CD4-positive, alpha-beta memory T cell (primary cell): ENCODE measurements around the gene ZP2. TPM values are rescaled to one million over a fixed set of nuclear protein-coding genes. Genes with fewer than 3 reads are reported as not detected.

Experiments used
- CTCF ChIA-PET: fragments of 350-600 bp; sonication (Branson Sonifier 250); formaldehyde crosslinking; loops from one replicate; lab custom pipeline; 2021; ENCODE audit warnings: inconsistent platforms; ENCODE audit not compliant: partially characterized antibody; lab: Charles Lee
- POLR2A ChIA-PET: fragments of 350-600 bp; sonication (Branson Sonifier 250); formaldehyde crosslinking; loops from one replicate; lab custom pipeline; 2021; ENCODE audit not compliant: partially characterized antibody; lab: Charles Lee
- DNase-seq, 5 donors: peaks; one replicate each; pipeline versions ENCODE4 v3.0.0 to v3.0.0-alpha.2; 2020 to 2022; ENCODE audit warnings: mixed read lengths in 1 of 5
- H3K27ac ChIP-seq: one replicate; pipeline ENCODE4 v1.7.0; 2013; ENCODE audit warnings: low read depth, low read length
- H3K27me3 ChIP-seq: 2 replicates; pipeline ENCODE4 v1.7.0; 2013; ENCODE audit warnings: mild to moderate bottlenecking, low read length, moderate library complexity; ENCODE audit not compliant: insufficient read depth
- H3K36me3 ChIP-seq: 2 replicates; pipeline ENCODE4 v1.7.0; 2013; ENCODE audit warnings: mild to moderate bottlenecking, low read length, moderate library complexity; ENCODE audit not compliant: insufficient read depth
- H3K4me1 ChIP-seq: 2 replicates; pipeline ENCODE4 v1.7.0; 2013; ENCODE audit warnings: mild to moderate bottlenecking, low read length, moderate library complexity; ENCODE audit not compliant: insufficient read depth
- H3K4me3 ChIP-seq, 2 donors: one replicate each; pipeline ENCODE4 v1.7.0; 2013; ENCODE audit warnings: low read length in 2 of 2, mild to moderate bottlenecking in 1 of 2
- H3K9me3 ChIP-seq, 2 donors: one replicate each; pipeline ENCODE4 v1.7.0; 2013; ENCODE audit warnings: low read length in 2 of 2, control low read depth in 1 of 2; ENCODE audit not compliant: control insufficient read depth in 1 of 2
- H3K27ac Mint-ChIP-seq, 7 donors: one replicate each; pipeline ENCODE4 v1.8.0; 2020 to 2021; ENCODE audit warnings: mixed read lengths in 7 of 7, mild to moderate bottlenecking in 6 of 7, inconsistent platforms in 3 of 7, moderate library complexity in 3 of 7
- H3K27me3 Mint-ChIP-seq, 2 donors: one replicate each; pipeline ENCODE4 v1.8.0; 2020 to 2021; ENCODE audit warnings: mixed read lengths in 2 of 2
- H3K36me3 Mint-ChIP-seq, 2 donors: one replicate each; pipeline ENCODE4 v1.8.0; 2020 to 2021; ENCODE audit warnings: mixed read lengths in 2 of 2, inconsistent platforms in 1 of 2, mild to moderate bottlenecking in 1 of 2
- H3K4me1 Mint-ChIP-seq, 4 donors: one replicate each; pipeline ENCODE4 v1.8.0; 2020 to 2021; ENCODE audit warnings: mixed read lengths in 4 of 4, mild to moderate bottlenecking in 1 of 4
- H3K4me3 Mint-ChIP-seq, 8 donors: one replicate each; pipeline ENCODE4 v1.8.0; 2020 to 2021; ENCODE audit warnings: mixed read lengths in 8 of 8, mild to moderate bottlenecking in 7 of 8, moderate library complexity in 6 of 8, inconsistent platforms in 3 of 8
- H3K9me3 Mint-ChIP-seq, 8 donors: one replicate each; pipeline ENCODE4 v1.8.0; 2020 to 2021; ENCODE audit warnings: mixed read lengths in 8 of 8, mild to moderate bottlenecking in 5 of 8, inconsistent platforms in 3 of 8, moderate library complexity in 1 of 8
- intact Hi-C: fragments of 100-400 bp; cut with micrococcal nuclease; formaldehyde crosslinking; loops from one replicate; pipeline ENCODE4 v1.15.1; 2023
- polyA plus RNA-seq, 2 donors: library from polyadenylated mRNA; unstranded; fragments of 300-500 nt; fragmentation: Illumina TruSeq; gene quantifications; one replicate each; pipeline ENCODE4 v1.2.3, GENCODE V29; 2021
- total RNA-seq, 2 experiments: library from RNA; stranded (reverse); gene quantifications; one replicate each; pipeline ENCODE4 v1.2.3, GENCODE V29; 2021

The ZP2 gene
- total and polyA plus RNA-seq, 4 experiments from 2014 or later, result not detected

DNA sequence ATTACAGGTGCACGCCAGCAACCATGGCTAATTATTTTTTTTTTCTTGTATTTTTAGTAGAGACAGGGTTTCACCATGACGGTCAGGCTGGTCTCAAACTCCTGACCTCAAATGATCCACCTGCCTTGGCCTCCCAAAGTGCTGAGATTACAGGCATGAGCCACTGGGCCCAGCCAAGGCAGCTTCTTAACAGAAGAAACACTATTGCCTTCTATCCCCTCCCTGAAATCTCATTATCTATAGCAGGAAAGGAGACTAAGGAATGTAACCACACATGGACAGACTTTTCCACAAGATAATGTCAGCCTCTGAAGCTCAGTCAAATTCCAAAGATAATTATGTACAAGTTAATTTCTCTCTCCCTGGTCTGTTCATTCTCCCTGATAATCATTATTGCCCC lies 5.7 kb upstream of the ZP2 start:
- ChIA-PET CTCF (no interaction called here), POLR2A (no interaction called here)
- no peak for DNase-seq

DNA sequence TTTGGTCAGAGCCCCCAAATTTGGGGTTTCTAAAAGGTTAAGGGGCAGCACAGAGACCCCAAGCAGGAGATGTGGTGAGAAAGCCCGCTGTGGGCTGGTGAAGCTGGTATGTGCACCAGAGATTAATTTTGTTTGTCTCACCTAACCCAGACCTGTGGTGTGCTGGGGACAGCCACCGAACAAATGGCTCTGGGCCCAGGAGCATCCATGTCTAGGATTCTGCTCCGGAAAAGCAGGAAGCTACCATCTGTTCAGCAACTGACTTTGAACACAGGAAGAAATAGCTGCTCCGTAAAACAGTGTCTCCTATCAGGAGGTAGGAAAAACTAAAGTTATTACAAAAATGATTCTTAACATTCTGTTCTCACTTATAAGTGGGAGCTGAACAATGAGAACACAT lies 2.7 kb upstream of the ZP2 start:
- intact Hi-C loops, result no loop called here
- Histone ChIP-seq H3K27me3 (no peaks in the 10 kb centered on the region), H3K4me1 (no peaks in the 10 kb centered on the region), H3K4me3 (no peak overlapping the region), H3K9me3 (no peaks in the 10 kb centered on the region), H3K27ac (no peak overlapping the region), H3K36me3 (no peaks in the 10 kb centered on the region)
- POLR2A ChIA-PET, result no interaction called here
- Mint-ChIP-seq H3K9me3 (no peaks in the 10 kb centered on the region), H3K4me3 (no peak overlapping the region), H3K36me3 (no peaks in the 10 kb centered on the region), H3K27me3 (peaks cover 7 to 15% of the 10 kb centered on the region in 2 donors), H3K27ac (no peak overlapping the region), H3K4me1 (no peaks in the 10 kb centered on the region)
- CTCF ChIA-PET, result no interaction called here
- DNase-seq, result no peak

More for the DNA sequence above, 5.7 kb upstream of the ZP2 start:
- no peaks in the 10 kb centered on the region for H3K27me3 ChIP-seq
- no peak overlapping the region for H3K27ac ChIP-seq
- Mint-ChIP-seq H3K27ac (no peak overlapping the region), H3K4me1 (no peaks in the 10 kb centered on the region), H3K36me3 (no peaks in the 10 kb centered on the region), H3K4me3 (no peak overlapping the region), H3K27me3 (peaks cover 18 to 23% of the 10 kb centered on the region in 2 donors), H3K9me3 (no peaks in the 10 kb centered on the region)
- no peak overlapping the region for H3K4me3 ChIP-seq
- no peaks in the 10 kb centered on the region for H3K4me1 ChIP-seq
- no peaks in the 10 kb centered on the region for H3K9me3 ChIP-seq
- H3K36me3 ChIP-seq, result no peaks in the 10 kb centered on the region
- intact Hi-C loops, result no loop called here

DNA sequence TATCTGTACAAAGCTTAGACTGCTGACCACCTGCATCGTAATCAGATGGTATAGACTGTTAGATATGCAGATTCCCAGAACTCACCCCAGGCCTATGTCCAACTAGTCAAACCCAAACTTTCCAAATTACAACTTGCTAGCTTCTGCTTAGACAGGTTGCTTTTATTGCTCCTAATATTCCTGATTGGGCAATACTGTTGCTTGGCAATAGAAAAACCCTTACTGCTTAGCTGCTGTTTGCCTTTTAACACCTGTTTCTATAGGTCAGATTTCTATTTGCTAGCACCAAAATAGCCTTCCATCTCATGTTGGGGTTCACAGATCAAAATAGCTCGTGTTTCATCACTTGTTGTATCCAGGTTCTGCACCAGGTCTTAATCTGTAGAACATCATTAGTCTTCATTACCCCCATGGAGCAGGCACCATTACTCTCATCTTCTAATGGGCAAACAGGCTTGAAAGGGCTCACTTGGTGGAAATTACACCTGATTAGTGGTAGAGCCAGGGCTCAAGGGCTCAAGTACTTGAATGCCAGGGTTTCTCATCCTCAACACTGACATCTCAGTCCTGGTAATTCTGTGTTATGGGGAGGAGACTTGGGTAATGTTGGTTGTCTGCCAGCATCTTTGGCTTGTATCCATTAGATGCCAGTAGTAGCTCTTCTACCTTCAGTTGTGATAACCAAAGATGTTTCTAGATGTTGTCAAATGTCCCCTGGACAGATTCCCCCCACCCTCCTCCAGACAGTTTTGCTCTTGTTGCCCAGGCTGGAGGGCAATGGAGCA lies 2.7 kb downstream of the ZP2 start:
- no peaks in the 10 kb centered on the region for H3K36me3 ChIP-seq
- no peaks in the 10 kb centered on the region for H3K27me3 ChIP-seq
- H3K27ac ChIP-seq, result no peak overlapping the region
- H3K9me3 ChIP-seq, result no peaks in the 10 kb centered on the region
- Mint-ChIP-seq H3K27me3 (peaks cover 8 to 9% of the 10 kb centered on the region in 2 donors), H3K9me3 (no peaks in the 10 kb centered on the region), H3K4me3 (no peak overlapping the region), H3K36me3 (no peaks in the 10 kb centered on the region), H3K27ac (no peak overlapping the region), H3K4me1 (no peaks in the 10 kb centered on the region)
- no peak overlapping the region for H3K4me3 ChIP-seq
- CTCF ChIA-PET, result no interaction called here
- no peaks in the 10 kb centered on the region for H3K4me1 ChIP-seq
- intact Hi-C loops, result no loop called here
- POLR2A ChIA-PET, result no interaction called here
- DNase-seq, result no peak

DNA sequence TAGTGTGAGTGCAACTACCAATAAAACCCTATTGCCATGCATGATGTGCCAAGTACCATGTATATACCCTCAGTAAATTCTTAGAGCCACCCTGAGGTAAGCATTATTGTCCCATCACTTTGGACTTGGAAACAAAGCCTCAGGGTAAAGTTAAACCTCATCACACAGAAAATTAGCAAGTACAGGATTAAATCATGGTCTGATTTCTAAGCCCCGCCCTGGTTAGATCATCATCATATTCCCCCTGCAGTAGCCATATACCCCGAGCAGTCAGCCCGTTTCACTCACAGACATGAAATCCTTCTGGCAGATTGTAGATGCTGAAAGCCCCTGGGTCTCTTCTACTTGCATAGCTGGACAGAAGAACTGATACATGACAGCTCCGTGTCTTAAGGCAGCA lies 4.8 kb downstream of the ZP2 start:
- no peak overlapping the region for H3K27ac ChIP-seq
- H3K27me3 ChIP-seq, result no peaks in the 10 kb centered on the region
- no peak overlapping the region for H3K27ac Mint-ChIP-seq
- no peaks in the 10 kb centered on the region for H3K36me3 ChIP-seq
- H3K4me1 Mint-ChIP-seq, result no peaks in the 10 kb centered on the region
- H3K36me3 Mint-ChIP-seq, result no peaks in the 10 kb centered on the region
- ChIA-PET CTCF (no interaction called here), POLR2A (no interaction called here)
- H3K27me3 Mint-ChIP-seq, result peaks cover 8 to 9% of the 10 kb centered on the region in 2 donors
- no peak overlapping the region for H3K4me3 Mint-ChIP-seq
- no peaks in the 10 kb centered on the region for H3K9me3 Mint-ChIP-seq
- no peaks in the 10 kb centered on the region for H3K9me3 ChIP-seq
- intact Hi-C loops, result no loop called here
- no peak overlapping the region for H3K4me3 ChIP-seq
- DNase-seq, result no peak
- H3K4me1 ChIP-seq, result no peaks in the 10 kb centered on the region

DNA sequence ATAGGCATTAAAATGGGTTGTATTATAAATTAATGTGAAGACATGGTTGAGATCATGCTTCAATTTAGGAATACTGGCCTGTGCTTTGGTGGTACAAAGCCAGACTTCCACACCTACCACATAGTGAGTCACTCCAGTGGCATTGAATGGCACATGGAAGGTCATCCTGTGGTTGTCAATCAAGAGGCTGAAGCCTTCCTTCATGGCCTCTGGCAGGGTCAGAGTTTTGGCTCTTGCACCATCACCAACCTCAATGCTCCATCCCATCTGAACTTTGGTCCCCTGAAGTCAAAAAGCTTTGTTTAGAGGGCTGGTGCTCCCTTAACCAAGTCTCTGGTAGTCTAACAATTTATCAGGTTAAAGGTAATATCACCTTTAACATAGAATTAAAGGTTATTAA lies 6.1 kb downstream of the ZP2 start:
- Histone ChIP-seq H3K27ac (no peak overlapping the region), H3K9me3 (no peaks in the 10 kb centered on the region), H3K4me3 (no peak overlapping the region), H3K27me3 (no peaks in the 10 kb centered on the region), H3K36me3 (no peaks in the 10 kb centered on the region), H3K4me1 (no peaks in the 10 kb centered on the region)
- intact Hi-C loops, result no loop called here
- no peak for DNase-seq
- H3K27ac Mint-ChIP-seq, result no peak overlapping the region
- CTCF ChIA-PET, result no interaction called here
- H3K27me3 Mint-ChIP-seq, result peaks cover 9 to 10% of the 10 kb centered on the region in 2 donors
- H3K4me1 Mint-ChIP-seq, result no peaks in the 10 kb centered on the region
- POLR2A ChIA-PET, result no interaction called here
- H3K36me3 Mint-ChIP-seq, result no peaks in the 10 kb centered on the region
- H3K9me3 Mint-ChIP-seq, result no peaks in the 10 kb centered on the region
- no peak overlapping the region for H3K4me3 Mint-ChIP-seq

- Mint-ChIP-seq H3K4me1 (no peaks in the 10 kb centered on the region), H3K27ac (no peak overlapping the region), H3K4me3 (no peak overlapping the region), H3K27me3 (peaks cover 6 to 15% of the 10 kb centered on the region in 2 donors), H3K36me3 (no peaks in the 10 kb centered on the region), H3K9me3 (no peaks in the 10 kb centered on the region)
- ChIA-PET POLR2A (no interaction called here), CTCF (no interaction called here)
- Histone ChIP-seq H3K4me1 (no peaks in the 10 kb centered on the region), H3K4me3 (no peak overlapping the region), H3K27me3 (no peaks in the 10 kb centered on the region), H3K27ac (no peak overlapping the region), H3K9me3 (no peaks in the 10 kb centered on the region), H3K36me3 (no peaks in the 10 kb centered on the region)
- no peak for DNase-seq
- intact Hi-C loops, result no loop called here
These were observed 8.1 kb downstream of the ZP2 start for GRCh38 chr16:21203155-21203797.

- intact Hi-C loops, result no loop called here
- H3K27ac Mint-ChIP-seq, result no peak overlapping the region
- no peaks in the 10 kb centered on the region for H3K36me3 Mint-ChIP-seq
- H3K27me3 Mint-ChIP-seq, result peaks cover 3 to 24% of the 10 kb centered on the region in 2 donors
- ChIA-PET POLR2A (no interaction called here), CTCF (interaction anchor here (3.3 kb wide), 1 partner anchor 11 kb away, joined by 27 read pairs; no protein-coding TSS in a partner anchor)
- H3K9me3 ChIP-seq, result no peaks in the 10 kb centered on the region
- H3K27me3 ChIP-seq, result no peaks in the 10 kb centered on the region
- no peaks in the 10 kb centered on the region for H3K36me3 ChIP-seq
- H3K9me3 Mint-ChIP-seq, result no peaks in the 10 kb centered on the region
- no peak overlapping the region for H3K4me3 ChIP-seq
- no peaks in the 10 kb centered on the region for H3K4me1 ChIP-seq
- DNase-seq, result no peak
- no peaks in the 10 kb centered on the region for H3K4me1 Mint-ChIP-seq
- no peak overlapping the region for H3K27ac ChIP-seq
- H3K4me3 Mint-ChIP-seq, result no peak overlapping the region
These were observed 11.7 kb downstream of the ZP2 start for GRCh38 chr16:21199607-21200218.
